ENCODE measurements around the gene SLC25A51. TPM values are rescaled to one million over a fixed set of nuclear protein-coding genes. Genes with fewer than 3 reads are reported as not detected.

SLC25A51 gene
- total and polyA plus RNA-seq, 4 donors = 3.8 to 24.4 (median 9.1) TPM

- Histone ChIP-seq H3K9me3 (ENCODE audit: control insufficient read depth in 4 of 4, low read length in 3 of 4) (no peaks in the 10 kb centered on the region), H3K36me3 (ENCODE audit: control insufficient read depth in 4 of 4, insufficient read depth in 3 of 4, low read depth in 1 of 4, low read length in 3 of 4) (peaks cover 3 to 20% (median 5%) of the 10 kb centered on the region in 4 donors), H3K9ac (ENCODE audit: low read depth in 1 of 2, low read length in 2 of 2) (no peak overlapping the region), H3K4me1 (ENCODE audit: control insufficient read depth in 4 of 4, insufficient read depth in 4 of 4, low read length in 3 of 4) (peaks cover 4 to 17% (median 15%) of the 10 kb centered on the region in 4 donors), H3K4me3 (ENCODE audit: low read depth in 1 of 3, low read length in 3 of 3) (no peak overlapping the region), H3K27me3 (ENCODE audit: control insufficient read depth in 4 of 4, insufficient read depth in 4 of 4, low read length in 3 of 4) (no peaks in the 10 kb centered on the region), H3K27ac (ENCODE audit: low read depth in 1 of 2, low read length in 2 of 2) (no peak overlapping the region)
- no peak for DNase-seq (ENCODE audit: low spot score)
- WGBS = 94% methylated on average over 6 of the region's 6 CpGs
- TF ChIP-seq SP1 (IDR thresholded peaks at IDR 0.05) = no peak
Measured at GRCh38 chr9:37925006-37925405, 21.1 kb upstream of the SLC25A51 start.

DNA sequence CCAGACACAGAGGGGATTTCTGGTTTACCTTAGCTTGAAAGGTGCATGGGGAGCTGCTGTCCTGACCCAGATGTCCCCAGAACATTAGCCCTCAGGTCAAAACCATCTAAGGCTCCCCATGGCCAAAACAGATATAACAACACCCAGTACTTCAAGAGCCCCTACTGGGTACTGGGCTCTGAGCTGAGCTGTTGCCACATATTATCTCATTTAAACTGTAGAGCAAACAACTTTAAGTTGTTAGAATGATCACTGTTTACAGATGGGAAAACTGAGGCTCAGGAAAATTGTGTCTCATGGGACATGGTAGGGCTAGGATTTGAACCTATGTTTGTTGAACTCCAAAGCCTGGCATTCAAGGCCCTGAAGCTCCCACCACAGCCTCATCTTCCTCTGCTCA is 20.6 kb upstream of the SLC25A51 start:
- Histone ChIP-seq H3K4me3 (ENCODE audit: low read depth in 1 of 3, low read length in 3 of 3) (no peak overlapping the region), H3K4me1 (ENCODE audit: control insufficient read depth in 4 of 4, insufficient read depth in 4 of 4, low read length in 3 of 4) (peaks cover 4 to 17% (median 15%) of the 10 kb centered on the region in 4 donors)
- TF ChIP-seq, protein P1, sequence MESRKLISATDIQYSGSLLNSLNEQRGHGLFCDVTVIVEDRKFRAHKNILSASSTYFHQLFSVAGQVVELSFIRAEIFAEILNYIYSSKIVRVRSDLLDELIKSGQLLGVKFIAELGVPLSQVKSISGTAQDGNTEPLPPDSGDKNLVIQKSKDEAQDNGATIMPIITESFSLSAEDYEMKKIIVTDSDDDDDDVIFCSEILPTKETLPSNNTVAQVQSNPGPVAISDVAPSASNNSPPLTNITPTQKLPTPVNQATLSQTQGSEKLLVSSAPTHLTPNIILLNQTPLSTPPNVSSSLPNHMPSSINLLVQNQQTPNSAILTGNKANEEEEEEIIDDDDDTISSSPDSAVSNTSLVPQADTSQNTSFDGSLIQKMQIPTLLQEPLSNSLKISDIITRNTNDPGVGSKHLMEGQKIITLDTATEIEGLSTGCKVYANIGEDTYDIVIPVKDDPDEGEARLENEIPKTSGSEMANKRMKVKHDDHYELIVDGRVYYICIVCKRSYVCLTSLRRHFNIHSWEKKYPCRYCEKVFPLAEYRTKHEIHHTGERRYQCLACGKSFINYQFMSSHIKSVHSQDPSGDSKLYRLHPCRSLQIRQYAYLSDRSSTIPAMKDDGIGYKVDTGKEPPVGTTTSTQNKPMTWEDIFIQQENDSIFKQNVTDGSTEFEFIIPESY (IDR thresholded peaks at IDR 0.05) = no peak
- TF ChIP-seq GABPA (IDR thresholded peaks at IDR 0.05 in 1 of 2, conservative IDR thresholded peaks at IDR 0.05 in 1 of 2) (no peak), HNF4G (IDR thresholded peaks at IDR 0.05) (no peak), RAD21 (IDR thresholded peaks at IDR 0.05) (no peak), SP1 (IDR thresholded peaks at IDR 0.05) (no peak), HNF4A (conservative IDR thresholded peaks at IDR 0.05) (no peak), RXRA (IDR thresholded peaks at IDR 0.05) (no peak), TAF1 (conservative IDR thresholded peaks at IDR 0.05) (no peak), FOXA2 (IDR thresholded peaks at IDR 0.05) (no peak), NR2F2 (IDR thresholded peaks at IDR 0.05) (no peak), YY1 (IDR thresholded peaks at IDR 0.05) (no peak), FOXA1 (IDR thresholded peaks at IDR 0.05) (no peak)
- TF ChIP-seq, protein P2, sequence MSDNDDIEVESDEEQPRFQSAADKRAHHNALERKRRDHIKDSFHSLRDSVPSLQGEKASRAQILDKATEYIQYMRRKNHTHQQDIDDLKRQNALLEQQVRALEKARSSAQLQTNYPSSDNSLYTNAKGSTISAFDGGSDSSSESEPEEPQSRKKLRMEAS (IDR thresholded peaks at IDR 0.05) = no peak
- TF ChIP-seq, protein P3, sequence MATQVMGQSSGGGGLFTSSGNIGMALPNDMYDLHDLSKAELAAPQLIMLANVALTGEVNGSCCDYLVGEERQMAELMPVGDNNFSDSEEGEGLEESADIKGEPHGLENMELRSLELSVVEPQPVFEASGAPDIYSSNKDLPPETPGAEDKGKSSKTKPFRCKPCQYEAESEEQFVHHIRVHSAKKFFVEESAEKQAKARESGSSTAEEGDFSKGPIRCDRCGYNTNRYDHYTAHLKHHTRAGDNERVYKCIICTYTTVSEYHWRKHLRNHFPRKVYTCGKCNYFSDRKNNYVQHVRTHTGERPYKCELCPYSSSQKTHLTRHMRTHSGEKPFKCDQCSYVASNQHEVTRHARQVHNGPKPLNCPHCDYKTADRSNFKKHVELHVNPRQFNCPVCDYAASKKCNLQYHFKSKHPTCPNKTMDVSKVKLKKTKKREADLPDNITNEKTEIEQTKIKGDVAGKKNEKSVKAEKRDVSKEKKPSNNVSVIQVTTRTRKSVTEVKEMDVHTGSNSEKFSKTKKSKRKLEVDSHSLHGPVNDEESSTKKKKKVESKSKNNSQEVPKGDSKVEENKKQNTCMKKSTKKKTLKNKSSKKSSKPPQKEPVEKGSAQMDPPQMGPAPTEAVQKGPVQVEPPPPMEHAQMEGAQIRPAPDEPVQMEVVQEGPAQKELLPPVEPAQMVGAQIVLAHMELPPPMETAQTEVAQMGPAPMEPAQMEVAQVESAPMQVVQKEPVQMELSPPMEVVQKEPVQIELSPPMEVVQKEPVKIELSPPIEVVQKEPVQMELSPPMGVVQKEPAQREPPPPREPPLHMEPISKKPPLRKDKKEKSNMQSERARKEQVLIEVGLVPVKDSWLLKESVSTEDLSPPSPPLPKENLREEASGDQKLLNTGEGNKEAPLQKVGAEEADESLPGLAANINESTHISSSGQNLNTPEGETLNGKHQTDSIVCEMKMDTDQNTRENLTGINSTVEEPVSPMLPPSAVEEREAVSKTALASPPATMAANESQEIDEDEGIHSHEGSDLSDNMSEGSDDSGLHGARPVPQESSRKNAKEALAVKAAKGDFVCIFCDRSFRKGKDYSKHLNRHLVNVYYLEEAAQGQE (IDR thresholded peaks at IDR 0.05) = no peak
- TF ChIP-seq, protein P4, sequence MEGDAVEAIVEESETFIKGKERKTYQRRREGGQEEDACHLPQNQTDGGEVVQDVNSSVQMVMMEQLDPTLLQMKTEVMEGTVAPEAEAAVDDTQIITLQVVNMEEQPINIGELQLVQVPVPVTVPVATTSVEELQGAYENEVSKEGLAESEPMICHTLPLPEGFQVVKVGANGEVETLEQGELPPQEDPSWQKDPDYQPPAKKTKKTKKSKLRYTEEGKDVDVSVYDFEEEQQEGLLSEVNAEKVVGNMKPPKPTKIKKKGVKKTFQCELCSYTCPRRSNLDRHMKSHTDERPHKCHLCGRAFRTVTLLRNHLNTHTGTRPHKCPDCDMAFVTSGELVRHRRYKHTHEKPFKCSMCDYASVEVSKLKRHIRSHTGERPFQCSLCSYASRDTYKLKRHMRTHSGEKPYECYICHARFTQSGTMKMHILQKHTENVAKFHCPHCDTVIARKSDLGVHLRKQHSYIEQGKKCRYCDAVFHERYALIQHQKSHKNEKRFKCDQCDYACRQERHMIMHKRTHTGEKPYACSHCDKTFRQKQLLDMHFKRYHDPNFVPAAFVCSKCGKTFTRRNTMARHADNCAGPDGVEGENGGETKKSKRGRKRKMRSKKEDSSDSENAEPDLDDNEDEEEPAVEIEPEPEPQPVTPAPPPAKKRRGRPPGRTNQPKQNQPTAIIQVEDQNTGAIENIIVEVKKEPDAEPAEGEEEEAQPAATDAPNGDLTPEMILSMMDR (IDR thresholded peaks at IDR 0.05; ENCODE audit: low read depth, low read length, missing input control) = no peak

More for the DNA sequence above, 20.6 kb upstream of the SLC25A51 start:
- no peak overlapping the region for H3K9ac ChIP-seq (ENCODE audit: low read depth in 1 of 2, low read length in 2 of 2)
- no peak for DNase-seq (ENCODE audit: low spot score)
- no peak overlapping the region for H3K27ac ChIP-seq (ENCODE audit: low read depth in 1 of 2, low read length in 2 of 2)
- no peaks in the 10 kb centered on the region for H3K27me3 ChIP-seq (ENCODE audit: control insufficient read depth in 4 of 4, insufficient read depth in 4 of 4, low read length in 3 of 4)
- H3K9me3 ChIP-seq (ENCODE audit: control insufficient read depth in 4 of 4, low read length in 3 of 4) = no peaks in the 10 kb centered on the region
- H3K36me3 ChIP-seq (ENCODE audit: control insufficient read depth in 4 of 4, insufficient read depth in 3 of 4, low read depth in 1 of 4, low read length in 3 of 4) = peaks cover 3 to 24% (median 5%) of the 10 kb centered on the region in 4 donors
